Left renal cortex interstitium (tissue), 4 donors: ENCODE results near the gene ACAT1. TPM values are rescaled to one million over a fixed set of nuclear protein-coding genes. Genes with fewer than 3 reads are reported as not detected.
"Not testable (repeated sequence)": the region's sequence is repeated elsewhere in the genome, so short reads cannot be mapped to it uniquely, and the experiment has no call there.

Experiments used
- DNase-seq, 4 donors: peaks; one replicate each; pipeline ENCODE4 v3.0.0-alpha.2; 2013; ENCODE audit warnings: low read depth in 4 of 4, low spot score in 2 of 4, missing footprints in 1 of 4
- polyA plus RNA-seq, 4 donors: library from polyadenylated mRNA; unstranded; fragments of 120-200 nt; gene quantifications; one replicate each; pipeline ENCODE4 v1.2.1, GENCODE V29; 2013; ENCODE audit not compliant: insufficient read length in 4 of 4

The ACAT1 gene
- polyA plus RNA-seq, 4 donors = 65.1 to 126 (median 93.9) TPM

DNA sequence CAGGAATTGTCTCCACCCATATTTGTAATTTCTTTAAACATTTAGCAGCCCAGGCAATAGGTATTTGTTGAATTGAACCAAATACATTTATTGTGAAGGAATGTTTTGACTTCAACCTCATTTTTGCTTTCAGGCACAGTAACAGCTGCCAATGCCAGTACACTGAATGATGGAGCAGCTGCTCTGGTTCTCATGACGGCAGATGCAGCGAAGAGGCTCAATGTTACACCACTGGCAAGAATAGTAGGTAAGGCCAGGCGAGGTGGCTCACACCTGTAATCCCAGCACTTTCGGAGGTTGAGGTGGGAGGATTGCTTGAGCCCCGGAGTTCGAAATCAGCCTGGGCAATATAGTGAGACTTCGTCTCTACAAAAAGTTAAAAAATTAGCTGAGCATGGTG lies 20.9 kb downstream of the ACAT1 start:
- DNase-seq = no peak

DNA sequence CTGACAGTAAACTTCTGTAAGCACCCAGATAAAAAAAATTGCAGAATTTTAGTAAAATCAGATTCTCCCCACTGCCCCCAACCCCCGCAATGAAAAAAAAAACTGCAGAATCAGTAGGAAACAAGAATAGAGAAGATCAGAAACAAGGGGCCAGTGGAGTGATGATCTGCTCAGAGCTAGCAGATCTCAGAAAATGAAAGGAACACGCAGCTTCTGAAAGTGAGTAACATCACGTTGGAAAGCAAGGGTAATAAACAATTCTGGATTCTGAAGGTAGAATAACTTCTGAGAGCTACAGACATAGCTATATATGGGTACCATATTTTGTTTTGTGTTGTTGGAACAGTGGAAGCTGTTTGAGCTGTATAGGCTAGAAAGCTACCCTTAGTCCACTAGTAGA lies 23.2 kb downstream of the ACAT1 start:
- DNase-seq = no peak

DNA sequence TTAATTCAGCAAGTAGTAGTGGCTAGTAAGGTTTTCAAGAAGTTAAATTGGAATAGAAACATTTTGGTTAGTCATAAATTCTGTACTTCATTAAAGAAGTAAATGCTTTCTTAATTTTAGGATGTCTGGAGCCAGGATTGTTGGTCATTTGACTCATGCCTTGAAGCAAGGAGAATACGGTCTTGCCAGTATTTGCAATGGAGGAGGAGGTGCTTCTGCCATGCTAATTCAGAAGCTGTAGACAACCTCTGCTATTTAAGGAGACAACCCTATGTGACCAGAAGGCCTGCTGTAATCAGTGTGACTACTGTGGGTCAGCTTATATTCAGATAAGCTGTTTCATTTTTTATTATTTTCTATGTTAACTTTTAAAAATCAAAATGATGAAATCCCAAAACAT lies 25.8 kb downstream of the ACAT1 start:
- no peak for DNase-seq

DNA sequence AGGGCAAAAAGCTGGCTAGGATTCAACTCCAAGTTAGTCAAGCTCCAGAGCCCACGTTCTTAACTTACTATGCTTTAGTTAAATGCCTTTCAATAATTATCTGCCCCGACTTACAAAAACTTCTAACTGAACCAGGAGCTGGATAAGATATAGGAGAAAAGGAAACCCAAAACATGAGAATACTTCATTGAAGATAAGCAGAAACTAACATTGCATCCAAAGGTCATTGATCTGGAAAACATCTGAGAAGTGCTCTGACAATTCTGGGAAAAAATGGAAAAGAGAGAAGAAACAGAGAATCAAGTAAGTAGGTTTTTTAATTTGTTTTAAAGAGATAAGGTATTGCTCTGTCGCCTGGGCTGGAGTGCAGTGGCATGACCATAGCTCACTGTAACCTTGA lies 27.2 kb downstream of the ACAT1 start:
- DNase-seq = no peak

DNA sequence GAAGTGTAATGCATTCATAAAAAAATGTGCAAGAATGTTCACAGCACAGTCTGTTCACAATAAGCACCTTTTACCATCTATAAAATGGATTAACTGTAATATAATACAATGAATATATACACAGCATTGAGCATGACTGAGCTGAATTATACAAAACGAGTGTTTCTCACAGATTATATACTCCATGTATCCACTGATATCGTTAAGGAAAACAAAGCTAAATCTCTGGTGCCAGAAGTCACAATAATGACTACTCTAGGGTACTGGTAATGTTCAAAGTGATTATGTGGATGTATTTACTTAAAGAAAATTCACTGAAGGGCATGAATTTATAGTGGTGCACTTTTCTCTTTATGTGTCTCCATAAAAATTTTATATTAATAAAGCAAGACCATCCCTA lies 33.2 kb downstream of the ACAT1 start:
- DNase-seq = no peak

DNA sequence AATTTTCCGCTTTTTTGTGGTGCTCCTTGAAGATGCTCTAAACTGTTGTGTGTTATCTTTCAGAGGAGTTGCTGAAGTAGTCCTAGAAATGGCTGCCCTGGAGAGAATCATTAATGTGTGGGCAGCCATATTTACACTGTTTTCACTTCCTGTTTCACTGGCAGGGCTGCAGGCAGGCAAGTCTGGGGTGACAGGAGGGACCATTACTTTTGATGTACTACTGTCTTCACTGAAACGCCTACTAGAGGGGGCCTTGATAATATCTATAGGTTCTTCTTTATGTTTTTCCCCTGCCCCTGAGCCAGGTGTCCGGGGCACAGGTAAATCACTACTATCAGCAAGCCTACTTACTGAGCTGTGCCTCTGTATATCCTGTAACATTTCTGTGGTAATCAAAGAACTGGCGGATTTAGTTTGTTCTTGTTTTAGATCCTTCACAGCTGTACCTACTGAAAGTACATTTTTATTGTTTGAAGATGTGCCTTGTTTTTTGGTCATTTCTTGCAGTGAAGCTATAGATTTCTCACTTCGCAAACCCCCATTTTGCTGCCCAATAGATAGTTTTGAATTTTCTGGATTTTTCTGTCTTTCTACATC lies 39.7 kb downstream of the ACAT1 start:
- DNase-seq = no peak

DNA sequence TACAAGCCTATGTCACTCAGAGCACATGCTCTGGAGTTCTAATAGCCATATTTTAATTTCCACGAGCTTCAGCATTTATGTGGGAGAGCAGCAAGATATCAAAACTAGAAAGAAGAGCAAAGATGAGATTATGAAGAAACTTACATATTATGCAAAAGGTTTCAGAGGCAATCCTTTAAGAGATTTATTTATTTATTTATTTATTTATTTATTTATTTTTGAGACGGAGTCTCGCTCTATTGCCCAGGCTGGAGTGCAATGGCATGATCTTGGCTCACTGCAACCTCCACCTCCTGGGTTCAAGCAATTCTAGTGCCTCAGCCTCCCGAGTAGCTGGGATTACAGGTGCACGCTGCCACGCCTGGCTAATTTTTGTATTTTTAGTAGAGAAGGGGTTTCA lies 41.5 kb downstream of the ACAT1 start:
- DNase-seq = not testable (repeated sequence)

DNA sequence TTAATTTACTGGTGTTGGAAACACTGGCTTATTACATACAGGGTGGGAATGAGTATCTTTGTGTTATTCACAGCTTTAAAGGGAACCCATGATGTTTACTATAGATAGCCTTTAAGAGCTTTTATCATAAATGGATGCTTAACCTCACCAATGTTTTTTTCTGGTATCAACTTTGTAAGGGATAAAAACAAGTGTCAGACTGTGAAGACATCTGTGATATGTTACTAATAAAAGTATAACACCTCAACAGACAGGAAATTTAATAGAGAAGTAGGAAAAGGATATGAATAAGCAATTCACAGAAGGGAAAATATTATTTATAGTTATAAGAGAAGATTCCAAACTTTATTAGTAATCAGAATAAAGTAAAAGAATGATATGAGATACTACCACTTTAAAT lies 46.3 kb downstream of the ACAT1 start:
- no peak for DNase-seq

DNA sequence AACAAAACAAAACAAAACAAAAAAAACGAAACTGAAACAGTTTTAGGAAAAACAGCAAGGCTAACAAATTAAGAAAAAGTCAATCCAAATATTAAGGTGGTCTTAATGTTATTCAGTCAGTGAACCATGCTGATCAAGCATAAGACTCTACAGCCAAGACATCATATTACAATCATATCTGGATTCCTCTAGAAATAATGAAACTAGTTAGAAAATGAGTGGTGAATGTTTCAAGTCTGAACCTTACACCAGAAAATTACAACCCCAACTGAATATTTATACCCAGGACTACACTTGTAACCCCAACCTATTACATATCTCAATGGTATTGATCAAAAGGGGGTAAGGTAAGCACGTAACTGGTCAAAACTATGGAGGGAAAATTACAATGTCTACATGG lies 48.8 kb downstream of the ACAT1 start:
- DNase-seq = no peak

DNA sequence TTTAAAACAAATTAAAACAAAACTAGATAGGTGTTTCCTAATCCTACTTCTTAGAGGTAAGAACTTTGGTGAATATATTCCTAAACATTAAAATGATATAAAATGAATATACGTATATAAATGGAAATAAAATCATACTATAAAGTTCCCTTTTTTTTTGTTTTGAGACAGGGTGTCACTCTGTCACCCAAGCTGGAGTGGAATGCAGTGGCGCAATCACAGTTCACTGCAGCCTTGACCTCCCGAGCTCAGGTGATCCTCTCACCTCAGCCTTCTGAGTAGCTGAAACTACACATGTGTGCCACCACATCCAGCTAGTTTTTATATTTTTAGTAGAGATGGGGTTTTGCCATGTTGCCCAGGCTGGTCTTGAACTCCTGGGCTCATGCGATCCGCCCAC lies 56.2 kb downstream of the ACAT1 start:
- DNase-seq = no peak

DNA sequence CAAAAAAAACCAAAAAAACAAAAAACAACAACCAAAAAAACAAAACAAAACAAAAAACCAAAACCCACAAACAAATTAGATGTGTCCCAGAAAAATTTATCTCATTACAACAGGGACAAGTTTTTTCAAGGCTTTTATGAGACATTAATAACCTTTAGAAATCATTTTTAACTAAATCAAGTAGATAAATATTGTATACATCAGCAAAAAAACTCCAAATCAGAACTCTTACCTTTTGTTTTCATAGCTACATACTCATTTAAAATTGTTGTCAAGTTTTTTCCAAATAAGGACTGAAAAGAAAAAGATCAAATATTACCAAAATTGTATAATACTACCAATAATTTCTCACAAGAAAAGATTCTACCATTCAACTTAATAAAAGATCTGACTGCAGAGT lies 72.4 kb downstream of the ACAT1 start:
- DNase-seq = no peak

DNA sequence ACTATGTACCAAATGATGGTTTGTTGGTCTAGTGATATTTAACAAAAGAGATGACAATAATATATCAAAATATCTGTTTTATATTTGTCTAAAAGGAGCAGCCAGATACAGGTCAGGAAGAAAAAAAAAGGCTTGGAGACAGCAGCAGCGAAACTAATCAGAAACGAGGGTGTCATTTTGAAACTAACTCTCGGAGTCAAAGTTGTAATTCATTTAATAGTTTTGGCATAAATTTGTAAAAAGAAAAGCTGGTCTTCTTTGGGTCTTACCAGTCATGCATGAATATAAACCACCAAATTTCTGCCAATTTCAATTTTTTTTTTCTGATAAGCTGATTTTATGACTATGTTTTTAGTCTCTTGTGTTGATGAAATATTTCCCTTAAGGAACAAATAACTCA lies 75.5 kb downstream of the ACAT1 start:
- no peak for DNase-seq

Other genes starting within 250 kb of the ACAT1 start
- 1 to 10 TPM in 1 of 4 donors, under 1 TPM in 3; 0.48 to 1.1 (median 0.54) TPM for gene RAB39A, start 193.1 kb upstream of the ACAT1 start, polyA plus RNA-seq
- gene CUL5, start 112.7 kb upstream of the ACAT1 start, polyA plus RNA-seq = 10 to 100 TPM; 41.1 to 47.8 (median 44.1) TPM
- gene NPAT, start 101.1 kb downstream of the ACAT1 start, polyA plus RNA-seq = 10 to 100 TPM; 17.4 to 20.0 (median 19.3) TPM
- 100 to 1,000 TPM in 1 of 4 donors, 10 to 100 TPM in 3; 51.4 to 108 (median 68.5) TPM for gene ATM, start 101.5 kb downstream of the ACAT1 start, polyA plus RNA-seq